Calu3 (cell line): ENCODE measurements around the gene TGFBRAP1. TPM values are rescaled to one million over a fixed set of nuclear protein-coding genes. Genes with fewer than 3 reads are reported as not detected.
"Not testable (repeated sequence)": the region's sequence is repeated elsewhere in the genome, so short reads cannot be mapped to it uniquely, and the experiment has no call there.

Experiments
- BruUV-seq: library from RNA; stranded (reverse); fragments of 400-500 nt; replicated peaks from 2 replicates; lab custom pipeline; 2021; lab: Mats Ljungman, UMichigan
- CTCF ChIA-PET: fragments of 300-600 bp; sonication (Branson Sonifier 250); formaldehyde crosslinking; loops from one replicate; lab custom pipeline; 2022; ENCODE audit warnings: antibody characterized with exemption; lab: Charles Lee
- DNase-seq: peaks from one replicate; pipeline ENCODE4 v3.0.0; 2022
- H3K27ac Mint-ChIP-seq: one replicate; pipeline ENCODE4 v1.8.0; 2022; ENCODE audit warnings: mixed read lengths; ENCODE audit not compliant: unreplicated experiment
- H3K27me3 Mint-ChIP-seq: one replicate; pipeline ENCODE4 v1.8.0; 2022; ENCODE audit warnings: mixed read lengths; ENCODE audit not compliant: unreplicated experiment
- H3K36me3 Mint-ChIP-seq: one replicate; pipeline ENCODE4 v1.8.0; 2022; ENCODE audit warnings: mild to moderate bottlenecking, moderate library complexity, mixed read lengths; ENCODE audit not compliant: insufficient read depth, unreplicated experiment
- H3K4me1 Mint-ChIP-seq: one replicate; pipeline ENCODE4 v1.8.0; 2022; ENCODE audit warnings: mild to moderate bottlenecking, low read depth, mixed read lengths; ENCODE audit not compliant: unreplicated experiment
- H3K4me3 Mint-ChIP-seq: one replicate; pipeline ENCODE4 v1.8.0; 2022; ENCODE audit warnings: mild to moderate bottlenecking, low read depth, moderate library complexity, mixed read lengths; ENCODE audit not compliant: unreplicated experiment
- H3K9me3 Mint-ChIP-seq: one replicate; pipeline ENCODE4 v1.8.0; 2022; ENCODE audit warnings: low read depth, mixed read lengths; ENCODE audit not compliant: unreplicated experiment
- CTCF ChIP-seq: fragments of 200-600 bp; IDR thresholded peaks from one replicate; pipeline ENCODE4 v1.8.0; 2022; ENCODE audit warnings: antibody characterized with exemption; ENCODE audit not compliant: unreplicated experiment
- intact Hi-C: fragments of 100-400 bp; cut with micrococcal nuclease; formaldehyde crosslinking; loops from one replicate; pipeline ENCODE4 v1.10.0; 2022; ENCODE audit not compliant: unreplicated experiment
- total RNA-seq: library from RNA; stranded (reverse); gene quantifications from 2 replicates; pipeline ENCODE4 v1.2.3, GENCODE V29; 2022

TGFBRAP1 gene
- total RNA-seq, 1 experiment from 2014 or later, result 24.3 TPM

- no peak for DNase-seq
- no TSS peak for BruUV-seq
- Mint-ChIP-seq H3K4me3 (no peak overlapping the region), H3K27ac (no peak overlapping the region), H3K4me1 (no peaks in the 10 kb centered on the region), H3K27me3 (peaks cover 21% of the 10 kb centered on the region), H3K9me3 (no peaks in the 10 kb centered on the region), H3K36me3 (no peaks in the 10 kb centered on the region)
- intact Hi-C loops, result no loop called here
- CTCF ChIA-PET, result no interaction called here
- no peak for TF ChIP-seq CTCF
Observed at GRCh38 chr2:105252271-105252670, 77.3 kb downstream of the TGFBRAP1 start.

- not testable (repeated sequence) for H3K9me3 Mint-ChIP-seq, H3K27ac Mint-ChIP-seq
Observed at GRCh38 chr2:105251016-105251648, 78.4 kb downstream of the TGFBRAP1 start.

GRCh38 chr2:105249891-105250290 is 79.6 kb downstream of the TGFBRAP1 start:
- Mint-ChIP-seq H3K9me3 (no peaks in the 10 kb centered on the region), H3K27me3 (peaks cover 21% of the 10 kb centered on the region), H3K27ac (no peak overlapping the region), H3K4me3 (no peak overlapping the region), H3K4me1 (no peaks in the 10 kb centered on the region), H3K36me3 (no peaks in the 10 kb centered on the region)
- intact Hi-C loops, result no loop called here
- no TSS peak for BruUV-seq
- CTCF ChIA-PET, result no interaction called here
- no peak for DNase-seq
- TF ChIP-seq CTCF, result no peak

More at GRCh38 chr2:105251016-105251648, 78.4 kb downstream of the TGFBRAP1 start:
- DNase-seq, intact Hi-C loops, H3K36me3 Mint-ChIP-seq, BruUV-seq, H3K4me1 Mint-ChIP-seq, CTCF ChIA-PET, H3K4me3 Mint-ChIP-seq: not testable (repeated sequence)
- peaks cover 21% of the 10 kb centered on the region for H3K27me3 Mint-ChIP-seq

GRCh38 chr2:105249181-105249580 is 80.4 kb downstream of the TGFBRAP1 start:
- no peaks in the 10 kb centered on the region for H3K4me1 Mint-ChIP-seq
- CTCF ChIA-PET, result no interaction called here
- BruUV-seq, result no TSS peak
- intact Hi-C loops, result no loop called here
- no peak for TF ChIP-seq CTCF
- no peaks in the 10 kb centered on the region for H3K9me3 Mint-ChIP-seq
- no peak overlapping the region for H3K27ac Mint-ChIP-seq
- DNase-seq, result no peak
- H3K36me3 Mint-ChIP-seq, result no peaks in the 10 kb centered on the region
- H3K4me3 Mint-ChIP-seq, result no peak overlapping the region
- H3K27me3 Mint-ChIP-seq, result peaks cover 24% of the 10 kb centered on the region

- intact Hi-C loops, result no loop called here
- H3K9me3 Mint-ChIP-seq, result no peaks in the 10 kb centered on the region
- no peak for DNase-seq
- no peak for TF ChIP-seq CTCF
- no peak overlapping the region for H3K4me3 Mint-ChIP-seq
- no peaks in the 10 kb centered on the region for H3K36me3 Mint-ChIP-seq
- H3K27ac Mint-ChIP-seq, result no peak overlapping the region
- no TSS peak for BruUV-seq
- H3K4me1 Mint-ChIP-seq, result no peaks in the 10 kb centered on the region
- peaks cover 31% of the 10 kb centered on the region for H3K27me3 Mint-ChIP-seq
- CTCF ChIA-PET, result no interaction called here
Observed at GRCh38 chr2:105248316-105249070, 81.0 kb downstream of the TGFBRAP1 start.
